ENCODE data around the gene EED.
"Not testable (repeated sequence)": the region's sequence is repeated elsewhere in the genome, so short reads cannot be mapped to it uniquely, and the experiment has no call there.

Gene EED

GRCh38 chr11:86303257-86303656 is 58.7 kb downstream of the EED start:
- intact Hi-C loops (cut with micrococcal nuclease): loop anchor here (2.0 to 10.0 kb wide), 3 partner anchors 638 to 678 kb away; partner anchors contain the start of genes CREBZF, DLG2, TMEM126A and TMEM126B
- Mint-ChIP-seq H3K4me1 (ENCODE audit: low read depth) (peaks cover 20% of the 10 kb centered on the region), H3K27me3 (peaks cover 1% of the 10 kb centered on the region), H3K36me3 (ENCODE audit: low read depth) (peaks cover 21% of the 10 kb centered on the region), H3K9me3 (no peaks in the 10 kb centered on the region), H3K27ac (peak overlapping the region; percentile 95), H3K4me3 (peak overlapping the region; percentile 97)

DNA sequence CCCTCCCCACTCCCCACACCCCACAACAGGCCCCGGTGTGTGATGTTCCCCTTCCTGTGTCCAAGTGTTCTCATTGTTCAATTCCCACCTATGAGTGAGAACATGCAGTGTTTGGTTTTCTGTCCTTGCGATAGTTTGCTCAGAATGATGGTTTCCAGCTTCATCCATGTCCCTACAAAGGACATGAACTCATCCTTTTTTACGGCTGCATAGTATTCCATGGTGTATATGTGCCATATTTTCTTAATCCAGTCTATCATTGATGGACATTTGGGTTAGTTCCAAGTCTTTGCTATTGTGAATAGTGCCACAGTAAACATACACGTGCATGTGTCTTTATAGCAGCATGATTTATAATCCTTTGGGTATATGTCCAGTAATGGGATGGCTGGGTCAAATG is 64.2 kb downstream of the EED start:
- not testable (repeated sequence) for H3K27ac Mint-ChIP-seq
- H3K4me1 Mint-ChIP-seq (ENCODE audit: low read depth): peaks cover 18% of the 10 kb centered on the region

GRCh38 chr11:86313793-86314192 is 69.2 kb downstream of the EED start:
- no peak overlapping the region for H3K27ac Mint-ChIP-seq
- H3K36me3 Mint-ChIP-seq (ENCODE audit: low read depth): peaks cover 68% of the 10 kb centered on the region
- peaks cover 18% of the 10 kb centered on the region for H3K4me1 Mint-ChIP-seq (ENCODE audit: low read depth)
- no peaks in the 10 kb centered on the region for H3K27me3 Mint-ChIP-seq
- no peaks in the 10 kb centered on the region for H3K9me3 Mint-ChIP-seq
- intact Hi-C loops (cut with micrococcal nuclease): no loop called here
- H3K4me3 Mint-ChIP-seq: no peak overlapping the region

More for the DNA sequence above, 64.2 kb downstream of the EED start:
- H3K36me3 Mint-ChIP-seq (ENCODE audit: low read depth): peaks cover 44% of the 10 kb centered on the region
- H3K9me3 Mint-ChIP-seq, H3K27me3 Mint-ChIP-seq, H3K4me3 Mint-ChIP-seq: not testable (repeated sequence)
- intact Hi-C loops (cut with micrococcal nuclease): loop anchor here (10.0 kb wide), 1 partner anchor 684 kb away; the partner anchor contains the start of genes DLG2 and TMEM126B

DNA sequence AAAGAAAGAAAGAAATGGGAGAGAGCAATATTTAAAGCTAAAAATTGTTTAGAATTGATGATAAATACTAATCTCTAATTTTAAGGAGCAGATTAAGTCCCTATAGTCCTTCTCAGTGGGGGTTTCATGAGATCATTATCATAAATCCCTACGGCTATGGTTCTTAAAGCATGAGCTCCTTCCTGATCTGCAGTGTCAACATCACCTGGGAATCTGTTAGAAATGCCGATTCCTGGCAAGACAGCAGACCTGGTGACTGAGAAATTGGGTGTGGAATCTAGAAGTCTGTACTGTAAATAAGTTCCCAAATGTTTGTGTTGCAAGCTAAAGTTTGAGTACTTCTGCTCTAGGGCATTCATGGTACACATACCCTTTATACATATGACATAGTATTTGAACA is 70.1 kb downstream of the EED start:
- Mint-ChIP-seq H3K4me3 (no peak overlapping the region), H3K27ac (no peak overlapping the region), H3K4me1 (ENCODE audit: low read depth) (peaks cover 18% of the 10 kb centered on the region), H3K36me3 (ENCODE audit: low read depth) (peaks cover 76% of the 10 kb centered on the region), H3K27me3 (no peaks in the 10 kb centered on the region), H3K9me3 (no peaks in the 10 kb centered on the region)
- intact Hi-C loops (cut with micrococcal nuclease): no loop called here

Data from dendritic cell treated with granulocyte-macrophage colony-stimulating factor and Interleukin-4, amounts not matched to agents 40 ng/mL and 50 ng/mL, for 4 days (primary cell).